Measurements from ENCODE around the gene PCDHGB4. TPM values are rescaled to one million over a fixed set of nuclear protein-coding genes. Genes with fewer than 3 reads are reported as not detected.
A peak's percentile ranks its signal among the peaks of the same experiment; 100 is the strongest.

PCDHGB4 gene
- total and polyA plus RNA-seq, 2 of the 4 experiments (the other 2 are of a cell fraction): 10.0 to 17.6 TPM

- Histone ChIP-seq H3K9me3 (ENCODE audit: control insufficient read depth, insufficient read depth, low read length) (peaks cover 49% of the 10 kb centered on the region), H3K4me2 (ENCODE audit: low read depth, low read length) (peak overlapping the region; percentile 13; the same call in 1 of the 2 replicates)
- BruUV-seq (replicated peaks): TSS peak; percentile 42
These were observed 11.1 kb downstream of the PCDHGB4 start for GRCh38 chr5:141398608-141399007.

More at GRCh38 chr5:141398608-141399007, 11.1 kb downstream of the PCDHGB4 start:
- H4K8ac ChIP-seq (ENCODE audit: low read depth in 2 of 2, low read length in 2 of 2): no peak overlapping the region
- ChIA-PET CTCF (no interaction called here), POLR2A (ENCODE audit: unreplicated experiment) (no interaction called here)
- H2AK9ac ChIP-seq (replicated peaks; ENCODE audit: low read depth, low read length, poor library complexity): no peak overlapping the region
- in situ Hi-C loops (cut with MboI; ENCODE audit: low sequenced_read_pairs): no loop called here
- H2AK5ac ChIP-seq (ENCODE audit: low read depth, low read length): no peak overlapping the region
- peaks cover 18% of the 10 kb centered on the region for H3K36me3 ChIP-seq (ENCODE audit: control insufficient read depth, insufficient read depth, low read length)
- no peak overlapping the region for H2BK120ac ChIP-seq (ENCODE audit: low read depth, low read length)
- H3K23ac ChIP-seq (ENCODE audit: low read depth, low read length): no peak overlapping the region
- no peak for ATAC-seq (ENCODE audit: low read depth)
- TF ChIP-seq POLR2A (IDR thresholded peaks at IDR 0.05; ENCODE audit: low read depth, low read length): no peak
- TF ChIP-seq MXI1 (IDR thresholded peaks at IDR 0.05; ENCODE audit: borderline replicate concordance, low read depth, low read length): no peak
- no peak for TF ChIP-seq RFX5 (IDR thresholded peaks at IDR 0.05; ENCODE audit: low read depth, low read length)
- TF ChIP-seq RCOR1 (IDR thresholded peaks at IDR 0.05; ENCODE audit: insufficient replicate concordance, low read length): no peak
- no peak for TF ChIP-seq MAZ (IDR thresholded peaks at IDR 0.05; ENCODE audit: borderline replicate concordance, low read depth, low read length)
- TF ChIP-seq CEBPB (IDR thresholded peaks at IDR 0.05; ENCODE audit: low read depth, low read length): no peak
- no peak for TF ChIP-seq CHD1 (IDR thresholded peaks at IDR 0.05; ENCODE audit: low read depth, low read length)
- TF ChIP-seq BHLHE40 (IDR thresholded peaks at IDR 0.05; ENCODE audit: low read depth, low read length): no peak
- TF ChIP-seq NFE2L2 (IDR thresholded peaks at IDR 0.05; ENCODE audit: low read depth, low read length): no peak
- TF ChIP-seq CTCF (conservative IDR thresholded peaks at IDR 0.05; ENCODE audit: low read depth, low read length): no peak
- no peak for TF ChIP-seq MAFK (IDR thresholded peaks at IDR 0.05; ENCODE audit: low read depth, low read length)
- no peak overlapping the region; the same call in 1 of the 2 replicates for H4K5ac ChIP-seq (ENCODE audit: low read depth, low read length)
- H3K9me1 ChIP-seq (ENCODE audit: insufficient read depth, low read length): no peaks in the 10 kb centered on the region
- H4K20me1 ChIP-seq (ENCODE audit: insufficient read depth, low read length): no peaks in the 10 kb centered on the region
- WGBS, 2 experiments (ENCODE audit: extremely low coverage in 2 of 2, insufficient read length in 1 of 2): 42% methylated on average over 4 of the region's 15 CpGs; no CpG with 5 or more reads in 1 of the 2 experiments
- peaks cover 7 to 15% of the 10 kb centered on the region in 2 experiments; a peak in 3 of 4 replicates for H3K79me1 ChIP-seq (ENCODE audit: low read depth in 1 of 2, low read length in 2 of 2)
- no peak overlapping the region for H3K27ac ChIP-seq (ENCODE audit: insufficient read depth, low read length)
- no peak overlapping the region for H2BK20ac ChIP-seq (ENCODE audit: low read depth, low read length)
- H3K9ac ChIP-seq (ENCODE audit: low read depth, low read length): no peak overlapping the region
- no peak overlapping the region for H2AFZ ChIP-seq (replicated peaks; ENCODE audit: low read length, poor library complexity)
- H3K14ac ChIP-seq (replicated peaks; ENCODE audit: low read depth, low read length): no peak overlapping the region
- no peak overlapping the region for H3K4ac ChIP-seq (ENCODE audit: low read depth, low read length)
- no peak overlapping the region for H2BK5ac ChIP-seq (ENCODE audit: low read depth, low read length, poor library complexity, severe bottlenecking)
- dilution Hi-C loops (cut with HindIII; ENCODE audit: low sequenced_read_pairs, unreplicated experiment): no loop called here
- H4K91ac ChIP-seq (ENCODE audit: insufficient read depth, low read depth, low read length): no peak overlapping the region
- no peak overlapping the region for H3K56ac ChIP-seq (ENCODE audit: extremely low read depth, insufficient read depth, low read length)
- intact Hi-C loops (cut with micrococcal nuclease): no loop called here
- H3K18ac ChIP-seq (ENCODE audit: low read depth, low read length): no peak overlapping the region
- no peak for DNase-seq
- H3K4me3 ChIP-seq (ENCODE audit: insufficient read depth, low read depth, low read length): no peak overlapping the region
- no peaks in the 10 kb centered on the region for H3K4me1 ChIP-seq (ENCODE audit: control insufficient read depth, insufficient read depth, low read length)
- no peaks in the 10 kb centered on the region for H3K27me3 ChIP-seq (ENCODE audit: control insufficient read depth, insufficient read depth, low read length)
- no peak overlapping the region for H2BK15ac ChIP-seq (ENCODE audit: low read depth, low read length)
